Hair follicle dermal papilla cell (primary cell): Measurements from ENCODE around the gene POLR3GL. TPM values are rescaled to one million over a fixed set of nuclear protein-coding genes. Genes with fewer than 3 reads are reported as not detected.

Experiments
- total RNA-seq: library from RNA; depleted of rRNA; stranded (reverse); fragments of >200 nt; gene quantifications from 2 replicates; pipeline ENCODE4 v1.2.3, GENCODE V29; 2012

Gene POLR3GL, protein sequence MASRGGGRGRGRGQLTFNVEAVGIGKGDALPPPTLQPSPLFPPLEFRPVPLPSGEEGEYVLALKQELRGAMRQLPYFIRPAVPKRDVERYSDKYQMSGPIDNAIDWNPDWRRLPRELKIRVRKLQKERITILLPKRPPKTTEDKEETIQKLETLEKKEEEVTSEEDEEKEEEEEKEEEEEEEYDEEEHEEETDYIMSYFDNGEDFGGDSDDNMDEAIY
- 8.4 and 13.0 TPM in 2 replicates for total RNA-seq

DNA sequence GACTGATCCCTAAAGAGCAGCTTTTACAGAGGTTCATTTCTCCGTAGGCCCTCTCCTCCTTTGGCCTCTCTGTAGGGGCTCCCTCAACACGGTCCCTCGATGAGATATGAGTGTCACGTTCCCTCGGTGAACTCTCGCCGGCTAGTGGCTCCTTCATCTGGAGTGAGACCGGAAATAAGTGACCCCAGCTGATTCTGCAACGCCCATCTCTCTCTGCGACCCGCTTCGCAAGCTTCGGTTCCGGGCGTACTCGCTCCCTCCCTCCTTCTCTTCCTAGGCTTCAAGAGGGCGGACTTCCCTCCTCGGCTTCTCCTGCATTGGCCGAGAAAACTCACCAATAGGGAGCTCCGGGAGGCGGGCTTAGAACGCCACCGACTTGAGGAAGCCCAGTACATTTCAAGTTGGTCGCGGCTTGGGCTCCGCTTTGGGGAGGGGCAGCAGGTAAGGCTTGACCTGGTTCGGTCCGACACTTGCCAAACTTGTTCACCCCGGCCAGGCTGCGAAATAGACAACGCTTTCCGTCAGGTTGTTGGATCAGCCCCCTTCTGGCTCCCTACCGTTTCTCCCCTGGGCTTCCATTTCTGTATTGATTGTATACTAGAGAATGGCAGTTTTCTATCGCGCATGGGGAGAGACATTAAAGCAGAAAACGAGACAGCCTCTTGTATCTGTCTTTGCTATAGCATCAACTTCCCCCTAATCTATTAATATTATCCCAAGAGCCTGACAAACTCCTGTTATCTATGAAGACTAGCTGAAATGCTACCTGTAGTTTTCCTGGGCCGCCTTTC lies at the start of gene POLR3GL, which contains the start of gene ANKRD34A:
TSS of gene POLR3GL (plus strand) at position 363 of the 791 bp plus-strand sequence. CDS start 10,176 bp downstream, outside the sequence.
TSS of gene ANKRD34A (minus strand) at position 248 of the 791 bp plus-strand sequence. CDS start 2,816 bp downstream, outside the sequence.

DNA sequence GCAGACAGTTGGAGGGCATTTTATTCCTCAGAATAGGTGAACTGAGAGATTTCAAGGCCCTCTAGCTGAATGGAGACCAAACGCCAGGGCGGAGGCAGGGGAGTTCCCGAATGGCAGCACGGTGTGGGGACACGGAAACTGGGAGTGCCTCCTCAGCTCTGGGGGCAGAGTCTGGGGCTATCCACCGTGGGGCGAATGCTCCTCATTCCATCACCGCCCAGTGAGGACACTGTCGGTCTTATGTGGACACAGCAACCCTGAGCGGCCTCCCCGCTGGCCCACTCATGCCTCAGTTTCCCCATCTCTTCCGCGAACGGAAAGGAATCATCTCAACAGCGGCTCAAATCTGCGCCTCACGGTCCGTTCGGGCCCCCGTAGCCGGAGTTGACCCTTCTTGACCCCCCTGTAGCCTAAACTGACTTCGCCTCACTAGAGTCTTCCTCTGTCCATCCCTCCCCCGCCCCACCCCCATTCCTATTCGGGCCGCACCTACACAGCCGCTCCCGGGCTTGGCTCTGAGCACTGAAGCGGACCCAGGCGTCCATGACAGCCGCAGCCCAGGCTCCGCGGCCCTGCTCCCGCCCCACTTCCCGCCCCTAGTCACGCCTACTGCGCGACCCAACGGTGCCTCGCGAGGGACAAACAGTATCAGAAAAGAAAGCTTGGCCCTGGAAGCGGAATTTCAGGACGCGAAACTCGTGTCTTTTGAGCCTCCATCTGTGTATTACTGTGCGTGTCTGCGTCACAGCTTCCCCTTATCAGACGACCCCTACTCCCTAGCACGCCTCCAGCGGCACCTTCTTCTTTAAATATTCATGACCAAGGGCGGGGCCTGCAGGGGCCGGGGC lies 46.1 kb upstream of the POLR3GL start, which contains the start of gene PEX11B:
TSS of gene PEX11B (minus strand) at position 574 of the 848 bp plus-strand sequence. CDS start at position 545, 29 bp downstream.

DNA sequence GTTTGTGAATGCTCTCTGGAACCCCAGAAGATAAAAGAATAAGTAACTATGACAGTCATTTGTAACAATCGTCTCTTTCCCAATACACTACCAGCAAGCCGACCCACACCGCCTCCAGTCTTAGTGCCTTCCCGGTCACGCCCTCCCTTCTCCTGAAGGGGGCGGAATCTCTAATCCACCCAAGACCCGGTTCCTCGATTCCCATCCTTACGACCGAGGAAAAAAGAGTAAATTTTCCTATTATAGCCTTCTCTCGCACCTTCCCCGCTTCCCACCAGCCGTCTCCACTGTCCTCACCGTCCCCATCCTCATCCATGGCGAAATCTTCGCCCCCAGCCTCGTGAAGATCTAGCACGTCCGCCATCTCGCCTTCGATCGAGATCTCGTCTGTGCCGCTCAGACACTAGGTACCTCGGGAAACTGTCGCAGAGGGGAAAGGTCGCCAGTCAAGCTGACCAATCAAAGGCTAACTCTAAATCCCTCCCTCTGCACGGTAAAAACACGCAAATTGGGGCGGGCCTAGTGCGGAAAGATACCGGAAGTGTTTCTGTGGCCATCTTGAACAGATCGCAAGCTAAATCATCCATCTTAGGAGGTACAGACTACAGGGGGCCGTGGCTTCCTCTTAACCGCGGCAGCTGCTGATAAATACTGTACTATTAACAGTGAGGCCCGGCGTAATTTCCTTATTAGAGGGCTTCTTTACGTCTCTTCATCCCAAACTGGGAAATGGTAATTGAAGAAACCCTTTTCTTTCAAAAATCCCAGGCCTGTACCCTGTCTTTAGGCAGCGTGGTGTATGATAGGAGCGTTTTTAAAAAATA lies 37.2 kb upstream of the POLR3GL start, which contains the start of gene RBM8A:
TSS of gene RBM8A (minus strand) at position 422 of the 824 bp plus-strand sequence. CDS start at position 364, 58 bp downstream.

DNA sequence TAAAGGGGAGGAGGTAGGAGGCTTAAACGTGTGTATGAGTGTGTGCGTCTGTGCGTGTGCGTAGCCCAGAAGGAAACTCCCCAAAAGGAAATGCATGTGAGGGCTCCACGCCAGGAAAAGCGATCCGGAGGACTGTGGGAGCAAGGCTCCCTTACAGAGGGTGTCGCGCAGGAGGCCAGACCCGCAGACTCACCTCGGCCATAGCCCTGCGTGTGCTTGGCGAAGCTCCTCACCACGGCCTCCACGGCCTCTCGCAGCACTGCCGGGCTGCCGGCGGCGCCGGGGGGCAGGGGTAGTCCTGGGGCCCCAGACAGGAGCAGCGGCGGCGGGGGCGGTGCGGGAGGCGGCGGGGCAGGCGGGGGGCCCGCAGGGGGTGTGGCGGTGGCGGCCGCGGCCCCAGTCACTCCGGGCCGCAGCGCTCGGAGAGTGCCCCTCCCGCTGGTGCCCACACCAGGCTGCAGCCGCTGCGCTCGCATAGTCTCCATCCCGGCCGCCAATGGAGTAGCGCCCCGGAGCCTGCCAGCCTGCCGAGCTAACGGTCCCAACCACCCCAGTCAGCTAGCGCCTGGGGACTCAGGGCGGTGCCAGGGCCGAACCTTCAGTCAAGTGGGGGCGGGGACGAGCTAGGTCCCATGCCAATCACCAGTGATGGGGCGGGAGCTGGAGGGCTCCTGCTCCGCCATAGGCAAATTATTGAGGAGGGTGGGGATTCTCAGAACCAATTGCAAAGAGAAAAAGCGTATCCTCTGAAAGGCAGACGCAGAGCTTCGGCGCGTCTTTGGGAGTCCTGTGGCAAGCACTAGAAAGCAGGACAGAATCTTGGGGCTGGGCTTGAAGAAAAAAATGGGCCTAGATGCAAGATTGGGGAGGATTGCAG lies 6.8 kb upstream of the POLR3GL start, which contains the start of gene LIX1L:
TSS of gene LIX1L (minus strand) at position 575 of the 877 bp plus-strand sequence. CDS start at position 485, 90 bp downstream.

DNA sequence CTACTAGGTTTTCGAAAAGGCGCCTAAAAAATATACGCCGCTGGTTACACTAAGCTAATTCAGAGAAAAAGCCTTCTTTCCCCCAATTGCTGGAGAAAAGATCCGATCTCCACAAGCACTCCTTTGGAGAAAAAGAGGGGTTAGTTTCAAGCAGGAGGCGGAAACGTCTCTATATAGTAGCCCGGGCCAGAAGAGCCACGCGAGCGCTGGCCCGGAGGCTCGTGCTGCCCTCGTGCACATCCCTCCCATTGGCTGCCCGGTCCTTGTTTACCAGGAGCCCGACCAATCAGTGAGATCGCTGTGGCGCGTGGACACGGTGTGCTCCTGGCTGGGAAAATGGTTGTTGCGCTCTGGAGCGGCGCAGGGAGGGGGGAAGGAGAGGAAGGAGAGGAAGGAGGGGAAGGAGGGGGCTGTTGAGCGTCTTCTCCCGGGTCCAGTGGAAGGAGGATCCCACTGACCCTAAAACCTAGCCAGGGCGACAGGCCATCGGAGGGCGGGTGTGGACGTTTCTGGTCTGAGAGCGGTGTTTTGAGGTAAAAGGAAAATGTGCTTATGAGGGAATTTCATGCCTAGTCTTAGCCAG lies 32.0 kb downstream of the POLR3GL start, which contains the start of gene TXNIP:
TSS of gene TXNIP (minus strand) at position 147 of the 583 bp plus-strand sequence. CDS start 313 bp downstream, outside the sequence.

DNA sequence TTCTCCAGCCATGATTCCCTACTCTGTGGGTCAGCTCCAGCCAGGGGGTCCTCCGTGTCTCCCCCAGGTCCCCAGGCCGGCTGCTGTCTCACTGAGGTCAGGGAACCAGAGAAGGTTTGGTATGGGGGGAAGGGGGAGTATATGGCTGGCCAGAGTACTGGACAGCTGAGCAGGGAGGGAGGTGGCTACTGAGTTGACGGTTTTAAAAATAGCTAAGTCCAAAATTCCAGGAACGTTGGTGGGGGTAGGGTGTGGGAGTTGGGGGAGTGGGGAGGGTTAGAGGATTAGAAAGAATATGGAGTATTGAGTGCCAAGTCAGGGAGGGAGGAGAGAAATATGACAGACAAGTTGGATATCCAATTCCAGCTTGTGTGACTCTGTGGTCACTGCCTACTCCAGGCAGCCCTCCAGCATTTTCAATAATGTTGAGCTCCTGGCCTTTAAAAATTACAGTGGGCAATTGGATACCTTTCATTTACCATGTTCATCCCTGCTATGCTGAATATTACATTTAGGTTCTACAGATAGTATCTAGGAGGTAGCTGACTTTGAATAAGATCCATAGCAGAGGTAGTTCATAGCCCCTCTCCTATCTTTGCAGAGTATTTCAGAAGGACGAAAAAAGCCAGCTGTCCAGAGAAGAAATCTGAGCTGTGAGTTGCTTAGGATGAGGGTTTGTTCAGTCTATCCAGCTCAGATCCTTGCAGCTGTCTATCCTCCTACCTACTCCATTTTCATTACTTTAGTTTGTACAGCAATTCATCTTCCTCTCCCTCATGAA lies 57.3 kb downstream of the POLR3GL start, which contains the start of gene HJV:
TSS of gene HJV (minus strand) at position 114 of the 781 bp plus-strand sequence. CDS start 1,504 bp downstream, outside the sequence.

Other genes starting within 250 kb of the POLR3GL start
- gene CD160, start 245.2 kb upstream of the POLR3GL start, total RNA-seq: not detected in 2 replicates
- 32.1 and 40.1 TPM in 2 replicates for gene RNF115, start 140.6 kb upstream of the POLR3GL start, total RNA-seq
- 69.9 and 70.7 TPM in 2 replicates for gene POLR3C, start 140.5 kb upstream of the POLR3GL start, total RNA-seq
- gene NUDT17, start 119.1 kb upstream of the POLR3GL start, total RNA-seq: 4.9 and 9.2 TPM in 2 replicates
- 23.5 and 24.3 TPM in 2 replicates for gene PIAS3, start 105.6 kb upstream of the POLR3GL start, total RNA-seq
- gene ANKRD35, start 78.8 kb upstream of the POLR3GL start, total RNA-seq: 0.65 and 1.2 TPM in 2 replicates
- 1.5 and 2.6 TPM in 2 replicates for gene ITGA10, start 54.6 kb upstream of the POLR3GL start, total RNA-seq
- gene PEX11B, start 46.0 kb upstream of the POLR3GL start, total RNA-seq: 24.7 TPM in 2 replicates
- 46.2 and 47.6 TPM in 2 replicates for gene RBM8A, start 37.2 kb upstream of the POLR3GL start, total RNA-seq
- 50.8 and 52.1 TPM in 2 replicates for gene LIX1L, start 6.7 kb upstream of the POLR3GL start, total RNA-seq
- 1.3 and 1.6 TPM in 2 replicates for gene ANKRD34A, start 115 bp upstream of the POLR3GL start, total RNA-seq
- 34.5 and 50.3 TPM in 2 replicates for gene TXNIP, start 31.9 kb downstream of the POLR3GL start, total RNA-seq
- not detected in 2 replicates for gene HJV, start 57.0 kb downstream of the POLR3GL start, total RNA-seq
- 1.9 and 2.4 TPM in 2 replicates for gene NBPF10, start 180.1 kb downstream of the POLR3GL start, total RNA-seq